ENCODE data around the gene ZBTB16.

The ZBTB16 gene

DNA sequence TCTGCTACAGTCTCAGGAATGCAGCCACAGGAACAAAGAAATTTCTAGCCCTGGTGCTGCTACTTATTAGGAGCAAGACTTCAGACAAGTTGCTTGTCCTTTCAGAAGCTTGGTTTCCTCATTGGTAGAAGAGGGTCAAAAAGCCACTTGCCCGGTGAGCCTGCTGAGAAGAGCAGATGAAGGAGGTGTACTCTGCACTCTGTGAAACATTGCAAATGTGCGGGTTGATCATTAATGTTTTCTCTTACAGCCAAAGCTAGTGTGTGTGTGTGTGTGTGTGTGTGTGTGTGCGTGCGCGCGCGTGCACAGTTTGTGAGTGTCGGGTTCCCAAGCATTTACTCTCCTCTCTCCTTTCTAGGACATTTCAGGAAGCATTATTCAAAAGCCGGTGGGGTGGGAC is 150.4 kb downstream of the ZBTB16 start:
- no peak overlapping the region for H3K4me3 Mint-ChIP-seq
- H3K27ac Mint-ChIP-seq: no peak overlapping the region
- no peaks in the 10 kb centered on the region for H3K27me3 Mint-ChIP-seq
- H3K4me1 Mint-ChIP-seq (ENCODE audit: low read depth): peaks cover 21% of the 10 kb centered on the region
- H3K36me3 Mint-ChIP-seq (ENCODE audit: low read depth): no peaks in the 10 kb centered on the region
- H3K9me3 Mint-ChIP-seq: no peaks in the 10 kb centered on the region

DNA sequence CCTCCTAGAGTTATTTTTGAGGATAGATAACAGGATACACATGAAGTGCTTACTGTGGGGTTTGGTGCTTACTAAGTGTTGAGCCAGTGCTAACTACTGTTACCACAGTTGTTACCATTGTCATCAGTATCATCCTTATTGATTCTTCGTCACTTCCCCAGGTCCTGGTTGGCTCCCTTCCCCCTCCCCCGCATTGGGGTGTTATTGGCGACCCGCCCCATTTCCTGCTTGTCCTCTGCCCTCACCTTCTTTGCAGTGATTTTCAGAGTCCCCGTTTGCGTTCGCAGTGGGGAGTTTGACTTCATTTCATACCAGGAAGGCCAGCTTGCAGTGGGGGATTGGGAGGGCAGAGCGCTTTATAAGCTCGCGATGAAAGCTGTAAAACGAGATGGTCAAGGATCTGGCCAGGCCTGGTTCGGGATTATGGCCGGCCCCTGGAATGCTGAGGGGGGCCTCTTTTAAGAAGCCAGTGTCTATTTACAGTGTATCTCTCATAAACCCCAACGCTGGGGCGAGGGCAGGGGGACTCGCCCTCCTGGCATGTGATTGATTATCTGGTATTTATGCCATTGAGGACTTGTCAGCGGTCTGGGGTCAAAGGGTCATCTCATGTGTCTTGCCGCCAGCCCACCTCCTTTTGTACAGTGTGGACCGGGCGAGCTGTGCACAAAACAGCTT is 152.1 kb downstream of the ZBTB16 start:
- H3K4me3 Mint-ChIP-seq: no peak overlapping the region
- H3K4me1 Mint-ChIP-seq (ENCODE audit: low read depth): peaks cover 33% of the 10 kb centered on the region
- no peaks in the 10 kb centered on the region for H3K27me3 Mint-ChIP-seq
- no peaks in the 10 kb centered on the region for H3K36me3 Mint-ChIP-seq (ENCODE audit: low read depth)
- no peak overlapping the region for H3K27ac Mint-ChIP-seq
- no peaks in the 10 kb centered on the region for H3K9me3 Mint-ChIP-seq

DNA sequence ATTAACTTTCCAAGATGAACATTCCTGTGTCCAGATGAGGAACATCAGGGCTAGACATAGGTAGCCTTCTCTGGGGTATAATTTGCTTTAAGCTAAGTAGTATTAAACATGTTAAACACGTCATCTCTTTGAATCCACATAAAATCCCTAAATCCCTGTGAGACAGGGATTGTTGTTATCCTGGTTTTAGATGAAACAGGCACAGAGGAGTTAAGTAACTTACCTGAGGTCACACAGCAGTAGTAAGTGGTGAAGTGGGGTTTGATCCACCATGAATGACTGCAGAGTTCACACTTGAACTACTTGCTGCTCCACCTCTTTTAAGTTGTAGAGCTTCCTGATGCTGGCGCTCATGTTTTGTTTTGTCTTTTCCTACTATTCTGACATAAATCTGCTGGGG is 154.1 kb downstream of the ZBTB16 start:
- H3K27ac Mint-ChIP-seq: no peak overlapping the region
- H3K36me3 Mint-ChIP-seq (ENCODE audit: low read depth): no peaks in the 10 kb centered on the region
- no peaks in the 10 kb centered on the region for H3K27me3 Mint-ChIP-seq
- H3K9me3 Mint-ChIP-seq: no peaks in the 10 kb centered on the region
- H3K4me3 Mint-ChIP-seq: no peak overlapping the region
- H3K4me1 Mint-ChIP-seq (ENCODE audit: low read depth): peaks cover 30% of the 10 kb centered on the region

DNA sequence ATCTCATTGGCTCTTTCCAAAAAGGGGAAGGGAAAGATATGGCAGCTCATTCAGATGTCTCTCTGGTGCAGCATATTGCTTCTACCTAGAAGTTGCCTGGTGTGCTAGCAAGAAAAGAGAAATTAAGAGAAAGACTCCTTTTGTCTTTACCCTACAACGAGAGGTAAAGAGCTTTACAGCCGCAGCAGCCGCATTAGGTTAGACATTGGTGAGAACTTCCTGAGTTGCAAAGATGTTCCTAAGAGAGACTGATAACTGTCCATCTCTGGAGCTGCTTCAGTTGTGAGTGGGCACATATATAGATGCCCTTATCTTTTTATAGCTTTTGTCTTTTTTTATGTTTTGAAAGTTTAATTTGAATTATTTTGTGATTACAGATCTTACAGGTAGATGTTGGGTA is 155.9 kb downstream of the ZBTB16 start:
- Mint-ChIP-seq H3K4me3 (no peak overlapping the region), H3K27ac (peak overlapping the region; percentile 50)

DNA sequence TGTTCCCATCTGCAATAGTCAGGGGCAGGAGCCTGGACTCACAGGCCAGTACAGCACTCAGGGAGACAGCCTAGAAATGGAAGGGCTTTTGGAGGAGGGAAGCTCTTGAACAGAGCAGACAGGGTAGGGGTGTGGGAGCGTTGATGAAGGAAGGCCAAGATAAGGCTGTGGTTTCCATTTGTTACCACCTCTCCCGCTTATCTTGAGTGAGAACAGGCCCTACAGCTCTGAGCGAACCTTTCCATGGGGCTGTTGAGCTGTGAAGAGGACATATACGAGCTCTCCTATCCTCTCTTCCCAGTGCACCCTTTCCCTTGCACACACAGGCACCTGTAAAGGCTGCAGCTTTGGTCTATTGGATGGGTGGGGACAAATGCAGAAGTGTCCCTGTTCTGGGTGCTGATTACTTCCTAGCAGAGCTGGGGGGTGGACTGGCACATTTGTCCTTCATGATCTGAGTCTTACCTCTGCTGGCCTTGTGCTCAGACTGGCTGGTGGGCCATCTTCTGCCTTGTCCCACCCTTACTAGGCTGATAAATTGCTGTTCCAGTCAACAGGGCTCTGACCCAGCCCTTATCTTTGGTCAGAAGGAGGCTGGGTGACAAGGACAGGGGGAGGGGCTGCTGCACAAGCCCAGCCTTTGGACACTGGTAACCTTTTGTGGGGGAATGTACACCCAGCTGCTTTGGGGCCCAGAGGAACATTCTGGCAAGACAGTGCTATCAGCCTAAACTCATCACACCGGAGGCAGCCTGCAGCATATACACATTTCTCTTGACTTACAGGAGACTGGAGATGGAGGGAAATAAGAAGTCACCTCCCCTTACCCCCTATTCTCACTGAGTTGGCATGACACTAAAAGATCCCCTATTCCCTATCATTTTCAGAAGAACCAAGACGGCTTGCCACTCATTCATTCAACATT is 156.6 kb downstream of the ZBTB16 start:
- Mint-ChIP-seq H3K4me3 (no peak overlapping the region), H3K27ac (no peak overlapping the region), H3K9me3 (no peaks in the 10 kb centered on the region), H3K4me1 (ENCODE audit: low read depth) (peaks cover 22% of the 10 kb centered on the region), H3K36me3 (ENCODE audit: low read depth) (no peaks in the 10 kb centered on the region), H3K27me3 (no peaks in the 10 kb centered on the region)

More for the DNA sequence above, 155.9 kb downstream of the ZBTB16 start:
- Mint-ChIP-seq H3K27me3 (no peaks in the 10 kb centered on the region), H3K4me1 (ENCODE audit: low read depth) (peaks cover 22% of the 10 kb centered on the region), H3K9me3 (no peaks in the 10 kb centered on the region), H3K36me3 (ENCODE audit: low read depth) (no peaks in the 10 kb centered on the region)

DNA sequence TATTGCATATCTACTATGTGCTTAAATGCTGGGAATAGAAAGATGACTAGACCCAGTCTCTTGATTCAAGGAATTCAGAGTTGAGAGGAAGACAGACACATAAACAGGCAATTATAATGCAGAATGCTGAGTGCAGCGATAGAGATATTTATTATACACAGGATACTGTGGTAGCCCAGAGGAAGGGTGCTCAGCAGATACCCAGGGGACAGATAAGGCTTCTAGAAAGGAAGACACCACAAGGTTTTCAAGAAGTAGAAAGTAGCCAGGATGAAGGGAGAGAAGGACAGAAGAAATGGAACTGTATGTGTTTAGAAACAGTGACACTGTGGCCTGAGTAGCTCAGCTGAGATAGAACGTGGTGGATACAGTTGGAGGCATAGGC is 157.3 kb downstream of the ZBTB16 start:
- Mint-ChIP-seq H3K27me3 (no peaks in the 10 kb centered on the region), H3K4me1 (ENCODE audit: low read depth) (peaks cover 22% of the 10 kb centered on the region), H3K27ac (no peak overlapping the region), H3K9me3 (no peaks in the 10 kb centered on the region), H3K4me3 (no peak overlapping the region), H3K36me3 (ENCODE audit: low read depth) (no peaks in the 10 kb centered on the region)

DNA sequence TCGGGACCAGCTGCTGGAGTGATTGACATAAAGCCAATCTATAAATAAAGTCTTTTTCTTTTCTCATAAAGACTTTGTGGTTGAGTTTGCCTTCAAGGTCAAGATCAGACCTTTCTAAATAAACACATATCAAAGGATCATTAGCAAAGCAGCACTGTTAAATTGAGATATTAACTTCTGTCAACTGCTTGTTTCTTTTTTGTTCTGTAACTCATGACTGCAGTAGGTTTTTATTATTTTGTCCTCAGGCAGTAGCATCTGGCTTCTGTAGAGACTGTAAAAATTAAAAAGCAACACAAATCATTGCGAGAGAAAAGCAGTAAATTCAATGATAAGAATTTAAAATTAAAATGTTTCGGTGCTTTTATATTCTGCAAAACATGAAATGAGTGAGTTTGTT is 159.0 kb downstream of the ZBTB16 start:
- Mint-ChIP-seq H3K4me1 (ENCODE audit: low read depth) (peaks cover 23% of the 10 kb centered on the region), H3K4me3 (no peak overlapping the region), H3K9me3 (no peaks in the 10 kb centered on the region), H3K36me3 (ENCODE audit: low read depth) (no peaks in the 10 kb centered on the region), H3K27ac (no peak overlapping the region), H3K27me3 (no peaks in the 10 kb centered on the region)

DNA sequence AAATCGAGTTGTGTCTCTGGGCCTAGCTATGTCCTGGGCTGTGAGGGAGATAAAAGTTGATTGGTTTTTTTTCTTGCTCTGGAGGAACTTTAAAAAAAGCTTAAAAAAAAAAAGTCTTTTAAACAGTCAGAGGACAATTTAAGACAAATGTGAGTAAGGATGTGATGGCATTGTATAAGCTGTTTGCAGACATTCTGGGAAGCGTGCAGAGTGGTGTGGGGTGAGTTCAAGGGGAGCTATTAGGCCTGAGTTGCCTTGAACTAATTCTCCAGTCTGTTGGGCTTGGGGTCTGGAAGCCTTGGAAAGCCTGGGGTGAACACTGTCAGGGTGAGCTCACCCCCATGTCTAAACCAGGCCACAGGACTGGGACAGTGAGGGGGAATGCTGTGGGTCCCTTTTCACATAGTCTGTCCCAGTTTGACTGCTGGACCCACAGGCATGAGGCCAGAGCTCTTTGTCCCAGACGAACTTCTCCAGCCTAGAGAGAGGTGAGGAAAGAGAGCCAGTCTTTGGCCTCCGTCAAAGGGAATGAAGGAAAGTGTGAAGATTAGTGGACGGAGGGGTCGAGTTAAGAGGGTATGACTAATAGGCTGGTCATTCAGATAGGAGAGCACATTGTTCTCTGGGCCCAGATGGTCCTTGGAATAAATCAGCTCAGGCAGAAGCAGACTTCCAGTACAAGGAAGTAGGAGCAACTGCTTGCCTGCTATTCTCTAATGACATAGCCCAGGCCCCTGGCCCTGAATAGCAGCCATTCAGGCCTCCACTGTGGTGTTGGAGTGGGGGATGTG is 160.2 kb downstream of the ZBTB16 start:
- H3K27me3 Mint-ChIP-seq: no peaks in the 10 kb centered on the region
- no peaks in the 10 kb centered on the region for H3K9me3 Mint-ChIP-seq
- no peaks in the 10 kb centered on the region for H3K36me3 Mint-ChIP-seq (ENCODE audit: low read depth)
- H3K4me1 Mint-ChIP-seq (ENCODE audit: low read depth): peaks cover 27% of the 10 kb centered on the region
- no peak overlapping the region for H3K27ac Mint-ChIP-seq
- no peak overlapping the region for H3K4me3 Mint-ChIP-seq

DNA sequence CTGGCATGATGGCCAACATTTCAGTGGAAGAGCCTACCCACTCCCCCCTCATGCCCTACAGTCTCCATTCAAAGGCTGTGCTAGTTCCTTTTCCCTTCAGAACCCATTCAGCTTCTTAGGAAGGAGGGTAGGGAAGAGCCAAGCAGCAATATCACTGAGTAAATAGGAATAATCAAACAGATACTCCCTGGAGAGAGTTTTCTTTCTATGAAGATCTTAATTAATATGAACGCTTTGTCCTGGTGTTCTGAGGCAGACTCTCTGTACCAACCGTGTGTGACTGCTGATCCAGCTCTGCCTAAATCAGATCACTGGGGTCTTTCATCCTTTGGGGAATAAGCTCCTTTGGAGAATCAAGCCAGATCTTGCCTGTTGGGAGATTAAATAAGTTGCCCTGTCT is 161.5 kb downstream of the ZBTB16 start:
- Mint-ChIP-seq H3K27me3 (no peaks in the 10 kb centered on the region), H3K9me3 (no peaks in the 10 kb centered on the region), H3K27ac (no peak overlapping the region), H3K36me3 (ENCODE audit: low read depth) (no peaks in the 10 kb centered on the region), H3K4me3 (no peak overlapping the region), H3K4me1 (ENCODE audit: low read depth) (peaks cover 28% of the 10 kb centered on the region)

DNA sequence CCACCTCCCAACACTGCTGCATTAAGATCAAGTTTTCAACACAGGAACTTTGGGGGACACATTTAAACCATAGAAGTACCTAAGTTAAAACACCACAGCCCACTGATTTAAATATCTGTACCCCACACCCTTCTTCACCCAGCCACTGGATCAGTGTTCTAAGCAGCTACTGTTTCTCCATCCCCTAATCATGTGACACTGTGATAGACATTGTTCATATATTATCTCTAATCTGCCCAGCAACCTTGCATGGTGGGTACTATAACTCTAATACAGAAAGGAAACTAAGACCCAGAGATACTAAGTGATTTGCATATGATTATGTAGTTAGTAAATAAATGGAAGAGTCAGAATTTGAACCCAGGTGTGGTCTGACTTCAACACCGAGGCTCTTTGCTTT is 166.2 kb downstream of the ZBTB16 start:
- H3K36me3 Mint-ChIP-seq (ENCODE audit: low read depth): no peaks in the 10 kb centered on the region
- H3K4me3 Mint-ChIP-seq: no peak overlapping the region
- H3K27me3 Mint-ChIP-seq: no peaks in the 10 kb centered on the region
- H3K27ac Mint-ChIP-seq: no peak overlapping the region
- H3K9me3 Mint-ChIP-seq: no peaks in the 10 kb centered on the region
- H3K4me1 Mint-ChIP-seq (ENCODE audit: low read depth): peaks cover 24% of the 10 kb centered on the region

DNA sequence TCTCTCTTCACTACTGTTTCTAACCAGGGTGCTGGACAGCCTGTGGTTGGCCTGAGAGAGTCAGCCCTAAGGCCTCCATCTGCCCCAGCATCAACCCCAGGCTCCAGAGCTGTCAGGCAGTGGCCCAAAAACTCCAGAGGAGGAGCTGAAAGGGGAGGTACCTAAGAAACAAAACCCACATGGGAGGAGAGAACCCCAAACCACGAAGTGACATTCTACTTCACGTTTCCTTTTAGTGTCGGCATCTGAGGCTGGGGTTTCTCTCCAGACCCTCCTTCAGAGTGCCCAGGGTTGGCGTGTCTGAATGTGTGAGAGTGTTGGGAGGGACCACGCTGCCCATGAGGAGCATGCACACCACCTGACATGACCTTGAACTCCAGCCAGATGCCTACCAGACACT is 166.8 kb downstream of the ZBTB16 start:
- Mint-ChIP-seq H3K27ac (no peak overlapping the region), H3K36me3 (ENCODE audit: low read depth) (no peaks in the 10 kb centered on the region), H3K9me3 (no peaks in the 10 kb centered on the region), H3K4me3 (no peak overlapping the region), H3K4me1 (ENCODE audit: low read depth) (peaks cover 24% of the 10 kb centered on the region), H3K27me3 (no peaks in the 10 kb centered on the region)

DNA sequence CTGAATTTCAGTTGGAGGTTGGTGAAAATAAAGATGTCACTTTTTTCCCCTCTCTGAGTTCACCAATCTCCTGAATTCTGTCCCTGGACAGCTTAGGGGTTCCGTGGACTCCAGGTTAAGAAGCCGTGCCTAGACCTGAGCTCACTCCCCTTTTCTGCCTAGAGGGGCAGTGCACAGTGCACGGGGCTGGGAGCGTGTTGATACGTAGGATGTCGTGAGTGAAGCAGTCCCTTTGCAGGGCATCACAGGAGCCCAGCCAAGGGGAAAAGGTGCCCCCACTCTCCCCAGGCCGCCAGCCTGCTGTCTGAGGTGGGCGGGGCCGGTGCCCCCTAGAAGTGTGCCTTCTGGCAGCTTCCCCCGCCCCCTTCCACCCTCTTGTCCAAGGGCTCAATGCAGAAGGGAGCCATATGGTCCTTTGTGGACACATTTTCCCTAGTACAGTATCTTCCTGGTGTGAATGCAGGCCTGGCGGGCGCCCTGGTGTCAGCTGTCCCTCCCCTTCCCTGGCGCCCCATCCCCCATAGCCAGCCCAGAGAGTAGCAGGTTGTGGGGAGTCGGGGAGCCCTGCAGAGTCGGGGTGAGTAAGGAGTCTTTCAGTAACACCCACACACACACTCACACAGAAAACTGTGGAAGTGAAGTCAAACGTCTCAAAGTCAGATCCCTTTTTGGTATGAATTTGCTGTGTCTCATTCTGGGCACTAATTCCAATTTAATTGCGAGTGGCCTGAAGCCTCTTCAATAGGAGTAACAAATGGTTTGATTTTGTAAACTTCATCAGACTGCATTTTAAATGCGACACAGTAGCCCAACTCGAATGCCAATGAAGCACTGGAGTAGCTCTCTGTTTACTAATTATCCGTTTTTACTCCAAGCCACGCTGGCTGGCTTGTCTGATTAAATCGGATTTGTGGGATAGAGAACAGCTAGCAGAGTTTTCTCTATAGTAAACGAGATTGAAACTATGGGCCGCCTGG is 169.2 kb downstream of the ZBTB16 start:
- Mint-ChIP-seq H3K9me3 (no peaks in the 10 kb centered on the region), H3K27ac (no peak overlapping the region), H3K36me3 (ENCODE audit: low read depth) (no peaks in the 10 kb centered on the region), H3K4me1 (ENCODE audit: low read depth) (peaks cover 22% of the 10 kb centered on the region), H3K4me3 (no peak overlapping the region), H3K27me3 (no peaks in the 10 kb centered on the region)

DNA sequence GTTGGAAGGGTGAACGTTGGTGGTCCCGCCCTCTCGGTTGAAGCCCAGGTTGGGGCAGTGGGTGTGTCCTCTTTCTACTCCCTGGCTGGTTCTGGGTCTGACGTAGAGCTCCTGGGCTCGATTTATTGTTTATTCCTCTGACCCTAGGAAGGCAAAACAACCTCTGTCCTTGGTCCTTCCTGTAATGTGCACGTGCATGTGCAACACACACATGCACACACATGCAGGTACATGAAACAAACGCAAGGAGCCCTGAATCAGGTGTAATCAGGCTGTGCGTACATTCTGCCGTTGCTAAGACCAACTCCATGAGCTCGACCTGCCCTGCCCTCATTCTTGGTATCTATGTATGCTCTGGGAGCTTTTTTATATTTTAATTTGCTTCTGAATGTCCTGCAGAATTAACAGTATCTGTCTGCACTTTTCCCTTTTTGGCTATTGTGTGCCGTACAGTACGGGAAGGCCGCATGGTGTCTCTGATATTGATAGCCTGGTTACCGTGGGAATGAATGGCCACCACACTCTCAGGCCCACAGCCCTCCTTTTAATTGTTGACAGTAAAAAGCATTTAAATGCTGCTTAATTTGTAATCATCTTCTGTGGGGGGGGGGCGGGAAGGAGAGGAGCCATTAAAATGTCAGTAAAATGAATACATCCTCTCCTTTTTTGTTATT is 170.7 kb downstream of the ZBTB16 start:
- Mint-ChIP-seq H3K4me1 (ENCODE audit: low read depth) (peaks cover 20% of the 10 kb centered on the region), H3K27me3 (no peaks in the 10 kb centered on the region), H3K27ac (no peak overlapping the region), H3K9me3 (no peaks in the 10 kb centered on the region), H3K36me3 (ENCODE audit: low read depth) (no peaks in the 10 kb centered on the region), H3K4me3 (no peak overlapping the region)

All from stimulated activated naive CD8-positive, alpha-beta T cell treated with anti-CD3 and anti-CD28 coated beads, Interleukin-15, Interleukin-2, amounts not matched to agents 100 ng/mL and 50 ng/mL, for 24 hours (primary cell).